Cardiac muscle cell (in vitro differentiated cells and primary cell): ENCODE measurements around the gene LRRC8A. TPM values are rescaled to one million over a fixed set of nuclear protein-coding genes. Genes with fewer than 3 reads are reported as not detected.

ENCODE experiments used
- DNase-seq, 2 donors: peaks; one replicate each; pipeline versions ENCODE4 v3.0.0 to v3.0.0-alpha.2; 2010 to 2017; ENCODE audit warnings: low read depth in 1 of 2, low spot score in 1 of 2
- H3K27ac ChIP-seq: fragments of 200-600 bp; sonication (generic); 2 replicates; pipeline ENCODE4 v1.5.1; 2016
- H3K27me3 ChIP-seq: fragments of 200-600 bp; sonication (generic); 2 replicates; pipeline ENCODE4 v1.6.0; 2016; ENCODE audit warnings: control low read depth
- H3K36me3 ChIP-seq: fragments of 200-600 bp; sonication (generic); 2 replicates; pipeline ENCODE4 v1.5.1; 2016; ENCODE audit warnings: control low read depth
- H3K4me1 ChIP-seq: fragments of 200-600 bp; sonication (generic); 2 replicates; pipeline ENCODE4 v1.8.1; 2017; ENCODE audit warnings: low read depth, mild to moderate bottlenecking, mixed run types
- H3K4me3 ChIP-seq: fragments of 200-600 bp; sonication (generic); 2 replicates; pipeline ENCODE4 v1.5.1; 2016; ENCODE audit warnings: mild to moderate bottlenecking
- H3K9me3 ChIP-seq: fragments of 200-600 bp; sonication (generic); 2 replicates; pipeline ENCODE4 v1.5.1; 2017; ENCODE audit warnings: low read depth, mild to moderate bottlenecking, control low read depth
- polyA plus RNA-seq: library from polyadenylated mRNA; unstranded; fragments of >200 nt; fragmentation: Nextera tagmentation; extraction: Ambion mirVana; gene quantifications from 2 replicates; pipeline ENCODE4 v1.2.1, GENCODE V29; 2016
- total RNA-seq: library from RNA; depleted of rRNA; stranded (reverse); fragments of >200 nt; gene quantifications from 2 replicates; pipeline ENCODE4 v1.2.3, GENCODE V29; 2016
- TF ChIP-seq, protein P1 (sequence below): IDR thresholded peaks from 2 replicates; pipeline ENCODE4 v1.5.1; 2012; ENCODE audit warnings: low read depth, mild to moderate bottlenecking, low read length

The LRRC8A gene
- total and polyA plus RNA-seq, 2 experiments from 2014 or later = 28.6 to 55.8 TPM

DNA sequence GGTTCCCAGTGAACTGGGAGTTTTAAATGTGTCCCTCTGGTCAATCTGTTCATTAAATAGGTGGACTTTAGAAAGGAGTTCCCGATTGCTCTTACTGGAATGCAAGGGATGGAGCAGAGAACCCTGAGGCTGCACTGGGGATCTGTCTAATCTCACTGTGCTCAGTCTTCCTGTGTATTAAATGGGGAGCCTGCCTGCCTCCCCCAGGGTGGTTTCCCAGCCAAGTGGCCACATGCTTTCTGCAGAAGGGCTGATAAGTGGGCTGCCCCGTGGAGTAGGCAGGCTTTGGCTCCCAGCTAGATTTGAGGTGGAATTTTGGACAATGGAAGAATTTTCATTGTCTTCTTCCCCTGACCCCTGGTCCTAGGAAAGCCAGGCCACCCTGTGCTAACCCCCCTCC is 24.8 kb downstream of the LRRC8A start:
- no peaks in the 10 kb centered on the region for H3K9me3 ChIP-seq
- H3K27ac ChIP-seq = peak overlapping the region; percentile 10
- TF ChIP-seq, protein P1, sequence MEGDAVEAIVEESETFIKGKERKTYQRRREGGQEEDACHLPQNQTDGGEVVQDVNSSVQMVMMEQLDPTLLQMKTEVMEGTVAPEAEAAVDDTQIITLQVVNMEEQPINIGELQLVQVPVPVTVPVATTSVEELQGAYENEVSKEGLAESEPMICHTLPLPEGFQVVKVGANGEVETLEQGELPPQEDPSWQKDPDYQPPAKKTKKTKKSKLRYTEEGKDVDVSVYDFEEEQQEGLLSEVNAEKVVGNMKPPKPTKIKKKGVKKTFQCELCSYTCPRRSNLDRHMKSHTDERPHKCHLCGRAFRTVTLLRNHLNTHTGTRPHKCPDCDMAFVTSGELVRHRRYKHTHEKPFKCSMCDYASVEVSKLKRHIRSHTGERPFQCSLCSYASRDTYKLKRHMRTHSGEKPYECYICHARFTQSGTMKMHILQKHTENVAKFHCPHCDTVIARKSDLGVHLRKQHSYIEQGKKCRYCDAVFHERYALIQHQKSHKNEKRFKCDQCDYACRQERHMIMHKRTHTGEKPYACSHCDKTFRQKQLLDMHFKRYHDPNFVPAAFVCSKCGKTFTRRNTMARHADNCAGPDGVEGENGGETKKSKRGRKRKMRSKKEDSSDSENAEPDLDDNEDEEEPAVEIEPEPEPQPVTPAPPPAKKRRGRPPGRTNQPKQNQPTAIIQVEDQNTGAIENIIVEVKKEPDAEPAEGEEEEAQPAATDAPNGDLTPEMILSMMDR = no peak
- no peaks in the 10 kb centered on the region for H3K27me3 ChIP-seq
- no peak overlapping the region for H3K4me3 ChIP-seq
- no peak for DNase-seq
- peaks cover 11% of the 10 kb centered on the region for H3K36me3 ChIP-seq
- H3K4me1 ChIP-seq = peaks cover 9% of the 10 kb centered on the region

DNA sequence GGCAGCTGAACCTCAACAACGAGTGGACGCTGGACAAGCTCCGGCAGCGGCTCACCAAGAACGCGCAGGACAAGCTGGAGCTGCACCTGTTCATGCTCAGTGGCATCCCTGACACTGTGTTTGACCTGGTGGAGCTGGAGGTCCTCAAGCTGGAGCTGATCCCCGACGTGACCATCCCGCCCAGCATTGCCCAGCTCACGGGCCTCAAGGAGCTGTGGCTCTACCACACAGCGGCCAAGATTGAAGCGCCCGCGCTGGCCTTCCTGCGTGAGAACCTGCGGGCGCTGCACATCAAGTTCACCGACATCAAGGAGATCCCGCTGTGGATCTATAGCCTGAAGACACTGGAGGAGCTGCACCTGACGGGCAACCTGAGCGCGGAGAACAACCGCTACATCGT is 26.4 kb downstream of the LRRC8A start:
- no peak overlapping the region for H3K27ac ChIP-seq
- no peaks in the 10 kb centered on the region for H3K9me3 ChIP-seq
- H3K27me3 ChIP-seq = no peaks in the 10 kb centered on the region
- no peak for DNase-seq
- peaks cover 11% of the 10 kb centered on the region for H3K36me3 ChIP-seq
- TF ChIP-seq, protein P1 = no peak
- no peak overlapping the region for H3K4me3 ChIP-seq
- peaks cover 13% of the 10 kb centered on the region for H3K4me1 ChIP-seq

DNA sequence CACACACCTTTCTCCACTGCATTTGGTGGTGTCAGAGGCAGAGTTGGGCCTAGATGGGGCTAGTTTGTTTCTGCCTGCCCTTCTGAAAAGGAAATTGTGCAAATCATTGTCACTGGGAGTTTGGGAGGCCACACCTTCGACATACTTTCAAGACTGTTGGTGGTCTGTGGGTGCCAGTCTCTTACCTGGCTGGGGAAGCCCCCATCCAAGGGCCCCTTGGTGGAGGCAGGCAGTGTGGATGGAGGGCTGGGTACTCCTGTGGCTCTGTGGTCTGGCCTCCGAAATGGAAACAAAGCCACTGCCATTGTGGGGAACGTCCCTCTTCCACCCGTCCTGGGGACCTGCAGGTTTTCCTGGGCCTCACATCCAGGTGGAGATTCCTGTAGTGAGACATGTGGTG is 27.9 kb downstream of the LRRC8A start:
- H3K27ac ChIP-seq = no peak overlapping the region
- no peak for DNase-seq
- peaks cover 11% of the 10 kb centered on the region for H3K36me3 ChIP-seq
- no peak overlapping the region for H3K4me3 ChIP-seq
- TF ChIP-seq, protein P1 = no peak
- H3K4me1 ChIP-seq = peaks cover 13% of the 10 kb centered on the region
- H3K9me3 ChIP-seq = no peaks in the 10 kb centered on the region
- H3K27me3 ChIP-seq = no peaks in the 10 kb centered on the region

DNA sequence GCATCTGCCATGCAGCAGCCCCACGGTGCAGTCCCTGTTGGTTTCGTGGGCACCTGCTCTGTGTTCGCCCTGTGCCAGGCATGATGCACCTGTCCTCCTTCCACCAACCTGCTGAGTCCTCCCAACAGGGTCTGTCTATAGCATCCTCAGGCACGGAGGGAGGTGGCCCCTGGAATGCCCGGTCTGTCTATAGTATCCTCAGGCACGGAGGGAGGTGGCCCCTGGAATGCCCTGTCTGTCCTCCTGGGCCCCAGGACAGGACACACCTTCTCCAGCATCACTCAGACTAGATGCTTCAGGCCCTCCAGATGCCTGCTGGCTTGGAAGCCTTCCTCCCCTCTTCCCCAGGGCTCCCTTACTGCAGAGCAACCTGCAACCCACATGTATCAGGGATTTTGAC is 29.0 kb downstream of the LRRC8A start:
- Histone ChIP-seq H3K27me3 (no peaks in the 10 kb centered on the region), H3K9me3 (no peaks in the 10 kb centered on the region), H3K4me3 (no peak overlapping the region), H3K27ac (peak overlapping the region; percentile 72), H3K4me1 (peaks cover 13% of the 10 kb centered on the region), H3K36me3 (peaks cover 11% of the 10 kb centered on the region)
- DNase-seq = no peak
- TF ChIP-seq, protein P1 = no peak

DNA sequence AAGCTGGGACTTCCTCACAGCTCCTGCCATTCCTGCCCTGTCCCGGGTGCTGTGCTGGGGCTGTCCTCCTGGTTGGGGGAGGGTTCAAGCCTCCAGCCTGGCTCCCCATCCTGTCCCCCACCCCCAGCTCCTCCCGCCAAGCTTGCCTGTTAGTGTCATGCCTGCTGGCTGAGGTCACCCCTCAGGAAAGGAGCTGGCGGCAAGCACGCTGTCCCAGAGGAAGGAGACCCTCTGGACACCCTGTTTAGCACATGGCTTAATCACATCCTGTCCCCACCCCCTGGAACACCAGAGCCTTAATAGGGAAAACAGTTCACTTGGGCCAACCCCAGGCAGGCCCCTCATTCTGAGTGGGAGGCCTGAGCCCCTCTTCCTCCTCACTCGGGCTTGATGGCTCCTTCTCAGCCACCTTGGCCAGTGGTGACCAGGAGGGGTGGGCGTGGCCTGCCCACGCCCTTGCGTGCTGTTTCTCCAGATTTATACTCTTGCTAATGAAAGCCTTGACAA is 29.6 kb downstream of the LRRC8A start:
- peak overlapping the region; percentile 72 for H3K27ac ChIP-seq
- peak; percentile 41 to 43 for DNase-seq
- H3K36me3 ChIP-seq = peaks cover 12% of the 10 kb centered on the region
- H3K4me3 ChIP-seq = no peak overlapping the region
- TF ChIP-seq, protein P1 = no peak
- H3K9me3 ChIP-seq = no peaks in the 10 kb centered on the region
- no peaks in the 10 kb centered on the region for H3K27me3 ChIP-seq
- peaks cover 13% of the 10 kb centered on the region for H3K4me1 ChIP-seq
